ENCODE measurements around the gene RPS6KA5. TPM values are rescaled to one million over a fixed set of nuclear protein-coding genes. Genes with fewer than 3 reads are reported as not detected.
A peak's percentile ranks its signal among the peaks of the same experiment; 100 is the strongest.

RPS6KA5 gene
- total RNA-seq, 1 donor from 2014 or later: 1.0 TPM

- Histone ChIP-seq H3K4me3 (ENCODE audit: insufficient read depth, low read depth, low read length) (no peak overlapping the region), H3K9ac (ENCODE audit: low read length) (no peak overlapping the region), H3K27me3 (ENCODE audit: insufficient read depth, low read length) (no peaks in the 10 kb centered on the region), H3K4me2 (ENCODE audit: low read length) (no peak overlapping the region), H3K36me3 (ENCODE audit: insufficient read depth, low read length) (no peaks in the 10 kb centered on the region), H4K20me1 (ENCODE audit: insufficient read depth, low read length) (peaks cover 65% of the 10 kb centered on the region), H3K79me2 (ENCODE audit: insufficient read depth, low read length) (peaks cover 80% of the 10 kb centered on the region), H3K27ac (ENCODE audit: low read depth, low read length) (no peak overlapping the region), H3K4me1 (ENCODE audit: insufficient read depth, low read length) (peaks cover 15% of the 10 kb centered on the region), H3K9me3 (ENCODE audit: insufficient read depth, low read depth, low read length) (no peaks in the 10 kb centered on the region), H2AFZ (ENCODE audit: low read depth, low read length) (no peak overlapping the region)
- Mint-ChIP-seq H3K4me1 (ENCODE audit: low read depth, unreplicated experiment) (peaks cover 15% of the 10 kb centered on the region), H3K9me3 (ENCODE audit: unreplicated experiment) (no peaks in the 10 kb centered on the region), H3K36me3 (ENCODE audit: low read depth, unreplicated experiment) (no peaks in the 10 kb centered on the region), H3K4me3 (ENCODE audit: unreplicated experiment) (no peak overlapping the region), H3K27ac (ENCODE audit: unreplicated experiment) (no peak overlapping the region), H3K27me3 (ENCODE audit: low read depth, unreplicated experiment) (no peaks in the 10 kb centered on the region)
- no peak for TF ChIP-seq EZH2 (IDR thresholded peaks at IDR 0.05; ENCODE audit: insufficient read depth, low read length)
- TF ChIP-seq CTCF (IDR thresholded peaks at IDR 0.05; ENCODE audit: insufficient read depth, low read depth, low read length): no peak
- no peak for DNase-seq (ENCODE audit: low read depth)
- FAIRE-seq: no peak
Measured at GRCh38 chr14:90809530-90810312, 250.7 kb downstream of the RPS6KA5 start.

- no peak overlapping the region for H3K9ac ChIP-seq (ENCODE audit: low read length)
- no peaks in the 10 kb centered on the region for H3K9me3 ChIP-seq (ENCODE audit: insufficient read depth, low read depth, low read length)
- Mint-ChIP-seq H3K27ac (ENCODE audit: unreplicated experiment) (peak overlapping the region; percentile 53), H3K27me3 (ENCODE audit: low read depth, unreplicated experiment) (no peaks in the 10 kb centered on the region), H3K4me3 (ENCODE audit: unreplicated experiment) (no peak overlapping the region), H3K9me3 (ENCODE audit: unreplicated experiment) (no peaks in the 10 kb centered on the region), H3K4me1 (ENCODE audit: low read depth, unreplicated experiment) (peaks cover 17% of the 10 kb centered on the region), H3K36me3 (ENCODE audit: low read depth, unreplicated experiment) (no peaks in the 10 kb centered on the region)
- no peak overlapping the region for H3K4me3 ChIP-seq (ENCODE audit: insufficient read depth, low read depth, low read length)
- no peak overlapping the region for H3K27ac ChIP-seq (ENCODE audit: low read depth, low read length)
- no peaks in the 10 kb centered on the region for H3K36me3 ChIP-seq (ENCODE audit: insufficient read depth, low read length)
- peaks cover 58% of the 10 kb centered on the region for H4K20me1 ChIP-seq (ENCODE audit: insufficient read depth, low read length)
- H3K4me2 ChIP-seq (ENCODE audit: low read length): no peak overlapping the region
- peak; percentile 37 for DNase-seq (ENCODE audit: low read depth)
- H3K27me3 ChIP-seq (ENCODE audit: insufficient read depth, low read length): no peaks in the 10 kb centered on the region
- H2AFZ ChIP-seq (ENCODE audit: low read depth, low read length): no peak overlapping the region
- H3K4me1 ChIP-seq (ENCODE audit: insufficient read depth, low read length): peaks cover 22% of the 10 kb centered on the region
- TF ChIP-seq CTCF (IDR thresholded peaks at IDR 0.05; ENCODE audit: insufficient read depth, low read depth, low read length) (no peak), EZH2 (IDR thresholded peaks at IDR 0.05; ENCODE audit: insufficient read depth, low read length) (no peak)
- peaks cover 73% of the 10 kb centered on the region for H3K79me2 ChIP-seq (ENCODE audit: insufficient read depth, low read length)
- FAIRE-seq: no peak
Measured at GRCh38 chr14:90808759-90809529, 251.5 kb downstream of the RPS6KA5 start.

All from astrocyte (in vitro differentiated cells and primary cell).